Stomach (tissue), 9 donors: ENCODE data around the gene CELF1. TPM values are rescaled to one million over a fixed set of nuclear protein-coding genes. Genes with fewer than 3 reads are reported as not detected.
A peak's percentile ranks its signal among the peaks of the same experiment; 100 is the strongest.

ENCODE experiments used
- DNase-seq, 2 donors: peaks; one replicate each; pipeline versions ENCODE4 v3.0.0 to v3.0.0-alpha.2; 2013 to 2019
- H3K27ac ChIP-seq, 5 donors: fragments of 200-600 bp in 4 of 5; sonication (generic) in 4 of 5; one replicate each; pipeline ENCODE4 v1.5.1; 2013 to 2019; ENCODE audit warnings: mild to moderate bottlenecking in 1 of 5, moderate library complexity in 1 of 5
- H3K27me3 ChIP-seq, 3 donors: fragments of 200-600 bp; sonication (generic); one replicate each; pipeline ENCODE4 v1.5.1; 2017 to 2019; ENCODE audit warnings: mixed run types in 1 of 3
- H3K36me3 ChIP-seq, 4 donors: fragments of 200-600 bp; sonication (generic); 1 replicate in 3 of 4; 2 replicates in 1 of 4; pipeline ENCODE4 v1.5.1; 2016 to 2019
- H3K4me1 ChIP-seq, 4 donors: fragments of 200-600 bp; sonication (generic); one replicate each; pipeline ENCODE4 v1.5.1; 2016 to 2019
- H3K4me3 ChIP-seq, 4 donors: fragments of 200-600 bp; sonication (generic) in 3 of 4; one replicate each; pipeline ENCODE4 v1.5.1; 2016 to 2019; ENCODE audit warnings: mild to moderate bottlenecking in 1 of 4
- H3K9me3 ChIP-seq, 4 donors: fragments of 200-600 bp; sonication (generic); one replicate each; pipeline ENCODE4 v1.5.1; 2016 to 2019
- CTCF ChIP-seq, 7 experiments: fragments of 450-650 bp in 4 of 7; fragments of 200-600 bp in 3 of 7; sonication (generic) in 3 of 7; IDR thresholded peaks; one replicate each; pipeline ENCODE4 v1.5.1; 2016 to 2019; ENCODE audit warnings: antibody characterized with exemption in 7 of 7, control low read depth in 2 of 7, mild to moderate bottlenecking in 1 of 7
- EP300 ChIP-seq: sonication (generic); formaldehyde crosslinking; IDR thresholded peaks from one replicate; pipeline ENCODE4 v1.6.1; 2017; ENCODE audit warnings: antibody characterized with exemption
- POLR2A ChIP-seq, 4 donors: fragments of 450-650 bp; IDR thresholded peaks; one replicate each; pipeline ENCODE4 v1.6.1; 2016; ENCODE audit warnings: antibody characterized with exemption in 4 of 4, control low read depth in 2 of 4, mild to moderate bottlenecking in 1 of 4, moderate library complexity in 1 of 4
- POLR2AphosphoS5 ChIP-seq, 3 donors: sonication (generic); formaldehyde crosslinking; IDR thresholded peaks; one replicate each; pipeline ENCODE4 v1.6.1; 2016; ENCODE audit warnings: antibody characterized with exemption in 3 of 3
- WGBS, 5 donors: extraction: QIAGEN DNeasy Blood & Tissue Kit in 3 of 5; methylation state at CpG; one replicate each; pipeline versions ENCODE4 v1.1.5 to v1.1.7; 2013 to 2018; 5-methylcytosine and 5-hydroxymethylcytosine counted together
- intact Hi-C: fragments of 100-400 bp; cut with DNase I; formaldehyde crosslinking; loops from one replicate; pipeline ENCODE4 v1.15.1; 2023; ENCODE audit warnings: low total_unique reads
- polyA plus RNA-seq, 3 donors: library from polyadenylated mRNA; stranded (reverse); fragments of 200-250 nt; gene quantifications; one replicate each; pipeline ENCODE4 v1.2.3, GENCODE V29; 2013
- total RNA-seq, 5 donors: library from RNA; depleted of rRNA; stranded (reverse); fragments of >200 nt; gene quantifications; one replicate each; pipeline versions ENCODE4 v1.1.0 to v1.2.3, GENCODE V29; 2014 to 2016
- donor health status: healthy with polysubstance abuse.
- donor health status: Bipolar disorder and iron deficiency.
- donor health status: healthy.

CELF1 gene
- total and polyA plus RNA-seq, 8 donors, result 12.7 to 206 (median 54.4) TPM

- intact Hi-C loops, result no loop called here
- peak overlapping the region in 2 of 5 donors; percentile 4 to 13 for H3K27ac ChIP-seq
- TF ChIP-seq EP300 (no peak), POLR2A (IDR thresholded peaks at IDR 0.05) (no peak), CTCF (IDR thresholded peaks at IDR 0.05) (no peak), POLR2AphosphoS5 (IDR thresholded peaks at IDR 0.05) (no peak)
- H3K36me3 ChIP-seq, result peaks cover 0 to 4% (median 0%) of the 10 kb centered on the region in 4 donors
- H3K9me3 ChIP-seq, result no peaks in the 10 kb centered on the region
- no peaks in the 10 kb centered on the region for H3K27me3 ChIP-seq
- DNase-seq, result no peak
- H3K4me1 ChIP-seq, result peaks cover 19 to 89% (median 54%) of the 10 kb centered on the region in 4 donors
- no peak overlapping the region for H3K4me3 ChIP-seq
- 88 to 93% (median 90%) methylated on average over 5 of the region's 5 CpGs for WGBS, 5 donors
Observed at GRCh38 chr11:47501101-47501500, 51.8 kb downstream of the CELF1 start.

GRCh38 chr11:47500121-47500520 is 52.8 kb downstream of the CELF1 start:
- Histone ChIP-seq H3K27me3 (no peaks in the 10 kb centered on the region), H3K4me1 (peaks cover 18 to 94% (median 58%) of the 10 kb centered on the region in 4 donors), H3K9me3 (no peaks in the 10 kb centered on the region), H3K27ac (peak overlapping the region in 1 of 5 donors; percentile 47), H3K36me3 (peaks cover 0 to 11% (median 3%) of the 10 kb centered on the region in 4 donors), H3K4me3 (no peak overlapping the region)
- TF ChIP-seq CTCF (IDR thresholded peaks at IDR 0.05) (no peak), POLR2AphosphoS5 (IDR thresholded peaks at IDR 0.05) (no peak), POLR2A (IDR thresholded peaks at IDR 0.05) (no peak), EP300 (no peak)
- no peak for DNase-seq
- intact Hi-C loops, result no loop called here

GRCh38 chr11:47499614-47500013 is 53.3 kb downstream of the CELF1 start:
- H3K4me1 ChIP-seq, result peaks cover 18 to 95% (median 59%) of the 10 kb centered on the region in 4 donors
- no peaks in the 10 kb centered on the region for H3K27me3 ChIP-seq
- DNase-seq, result no peak
- WGBS, 5 donors, result 85 to 96% (median 88%) methylated on average over 3 of the region's 3 CpGs
- no peak overlapping the region for H3K4me3 ChIP-seq
- H3K9me3 ChIP-seq, result no peaks in the 10 kb centered on the region
- peak overlapping the region in 2 of 5 donors; percentile 6 to 47 for H3K27ac ChIP-seq
- peaks cover 0 to 16% (median 7%) of the 10 kb centered on the region in 4 donors for H3K36me3 ChIP-seq
- intact Hi-C loops, result no loop called here
- no peak for TF ChIP-seq POLR2A (IDR thresholded peaks at IDR 0.05)
- no peak for TF ChIP-seq EP300
- no peak for TF ChIP-seq CTCF (IDR thresholded peaks at IDR 0.05)
- no peak for TF ChIP-seq POLR2AphosphoS5 (IDR thresholded peaks at IDR 0.05)

- Histone ChIP-seq H3K4me1 (peaks cover 18 to 97% (median 58%) of the 10 kb centered on the region in 4 donors), H3K27me3 (no peaks in the 10 kb centered on the region), H3K27ac (peak overlapping the region in 2 of 5 donors; percentile 6 to 47), H3K4me3 (no peak overlapping the region), H3K9me3 (no peaks in the 10 kb centered on the region), H3K36me3 (peaks cover 0 to 20% (median 10%) of the 10 kb centered on the region in 4 donors)
- DNase-seq, result no peak
- intact Hi-C loops, result no loop called here
- TF ChIP-seq EP300 (no peak), CTCF (IDR thresholded peaks at IDR 0.05) (no peak), POLR2AphosphoS5 (IDR thresholded peaks at IDR 0.05) (no peak)
- WGBS, 5 donors, result 46 to 62% (median 53%) methylated on average over 2 of the region's 2 CpGs
Observed at GRCh38 chr11:47499161-47499560, 53.8 kb downstream of the CELF1 start.
